ENCODE data around the gene WDR74. TPM values are rescaled to one million over a fixed set of nuclear protein-coding genes. Genes with fewer than 3 reads are reported as not detected.
A peak's percentile ranks its signal among the peaks of the same experiment; 100 is the strongest.

The WDR74 gene
- polyA plus RNA-seq, 2 of the 4 experiments (the other 2 are of a cell fraction), result 52.9 to 90.6 TPM

DNA sequence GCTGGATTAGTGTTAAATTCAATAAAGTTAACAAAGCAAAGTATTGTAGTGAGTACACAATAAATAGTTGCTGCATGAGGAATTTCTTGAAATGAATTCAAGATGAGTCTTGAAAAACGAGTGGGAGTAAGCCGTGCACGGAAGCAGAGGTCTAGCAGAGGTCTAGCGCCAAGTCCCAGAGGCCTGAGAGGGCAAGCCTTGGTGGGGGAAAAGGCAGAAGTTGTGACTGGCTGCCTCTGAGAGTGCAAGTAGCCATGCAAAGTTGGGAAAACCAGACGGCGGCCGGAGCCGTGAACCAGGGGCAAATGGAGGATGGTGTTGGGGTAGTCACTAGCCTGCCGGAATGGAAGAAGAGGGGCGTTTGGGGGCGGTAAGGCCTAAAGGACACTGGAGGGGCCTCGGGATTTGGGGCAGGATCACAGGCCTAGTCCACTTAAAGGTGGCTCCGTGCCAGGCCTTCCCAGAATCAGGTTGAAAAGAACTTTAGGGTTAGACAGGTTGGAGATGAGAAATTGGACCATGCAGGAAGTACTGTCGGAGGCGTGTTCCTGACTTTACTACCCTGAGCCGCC lies 40.9 kb upstream of the WDR74 start:
- TF ChIP-seq NPAS2 (CRISPR knock-in tag; IDR thresholded peaks at IDR 0.05; ENCODE audit: borderline replicate concordance) (no peak), RARB (CRISPR knock-in tag; IDR thresholded peaks at IDR 0.05) (no peak), HOXB5 (CRISPR knock-in tag; IDR thresholded peaks at IDR 0.05) (no peak), ZSCAN20 (CRISPR knock-in tag; IDR thresholded peaks at IDR 0.05) (no peak), POLR2AphosphoS2 (conservative IDR thresholded peaks at IDR 0.05; ENCODE audit: low read length) (no peak), CBX2 (IDR thresholded peaks at IDR 0.05; ENCODE audit: borderline replicate concordance, low read depth) (no peak), RNF2 (IDR thresholded peaks at IDR 0.05; ENCODE audit: borderline replicate concordance, low read depth) (no peak)
- TF ChIP-seq, protein P1, sequence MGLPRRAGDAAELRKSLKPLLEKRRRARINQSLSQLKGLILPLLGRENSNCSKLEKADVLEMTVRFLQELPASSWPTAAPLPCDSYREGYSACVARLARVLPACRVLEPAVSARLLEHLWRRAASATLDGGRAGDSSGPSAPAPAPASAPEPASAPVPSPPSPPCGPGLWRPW (IDR thresholded peaks at IDR 0.05), result no peak
- ChIA-PET CTCF (interaction anchor here (1.0 to 6.1 kb wide), 6 partner anchors 8 to 79 kb away, joined by 3 to 42 read pairs (median 7); no protein-coding TSS in a partner anchor), POLR2A (interaction anchor here (1.0 to 3.2 kb wide), 8 partner anchors 10 to 209 kb away, joined by 3 to 48 read pairs (median 8); partner anchors contain the start of genes UQCC3, WDR74 and ZBTB3)
- peaks cover 40% of the 10 kb centered on the region for H3K4me1 ChIP-seq
- FAIRE-seq (no peak), DNase-seq (ENCODE audit: low read depth in 1 of 2, low spot score in 1 of 2) (peak; percentile 37 to 38), ATAC-seq (peak; percentile 25 to 30)
- peak overlapping the region; percentile 89 for H3K4me3 ChIP-seq
- no peaks in the 10 kb centered on the region for H3K9me3 ChIP-seq
- H3K4me2 ChIP-seq, result peak overlapping the region; percentile 91
- WGBS (ENCODE audit: missing lambda C conversion rate), result 8% methylated on average over 16 of the region's 16 CpGs
- H3K27ac ChIP-seq, result peak overlapping the region; percentile 97 to 100

DNA sequence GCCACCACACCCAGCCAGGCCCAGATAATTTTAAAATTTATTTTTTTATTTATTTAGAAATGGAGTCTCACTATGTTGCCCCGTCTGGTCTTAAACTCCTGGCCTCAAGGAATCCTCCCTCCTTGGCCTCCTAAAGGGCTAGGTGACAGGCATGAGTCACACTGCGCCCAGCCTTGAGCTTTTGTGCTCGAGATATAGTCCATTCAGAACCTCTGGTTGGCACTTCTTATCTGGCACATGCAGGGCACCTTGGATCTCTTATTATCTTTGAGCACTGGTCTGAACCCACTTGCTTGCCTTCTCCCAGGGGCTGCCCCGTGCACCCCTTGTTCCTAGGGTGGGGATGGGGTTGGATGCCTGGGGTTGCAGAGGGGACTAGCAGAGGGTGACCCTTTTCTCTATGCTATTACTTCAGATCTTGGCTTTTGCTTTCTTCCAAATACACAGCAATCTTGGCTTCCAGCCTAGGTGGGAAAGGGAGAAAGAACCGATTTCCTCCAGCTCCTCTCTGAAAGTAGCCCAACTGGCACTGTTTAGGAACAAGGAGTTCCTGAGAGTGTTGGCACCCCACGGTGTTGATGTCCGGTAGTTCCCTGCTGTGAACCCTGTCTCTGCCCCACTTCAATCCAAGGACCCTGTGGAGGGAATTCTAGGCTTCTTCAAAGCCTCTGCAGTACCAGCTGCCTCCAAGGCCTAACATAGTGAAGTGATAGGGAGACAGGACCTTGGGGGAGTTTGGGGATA lies 40.0 kb upstream of the WDR74 start:
- H3K4me3 ChIP-seq, result no peak overlapping the region
- POLR2A ChIA-PET, result interaction anchor here (1.2 kb wide), 1 partner anchor 38 kb away, joined by 7 read pairs; no protein-coding TSS in a partner anchor

DNA sequence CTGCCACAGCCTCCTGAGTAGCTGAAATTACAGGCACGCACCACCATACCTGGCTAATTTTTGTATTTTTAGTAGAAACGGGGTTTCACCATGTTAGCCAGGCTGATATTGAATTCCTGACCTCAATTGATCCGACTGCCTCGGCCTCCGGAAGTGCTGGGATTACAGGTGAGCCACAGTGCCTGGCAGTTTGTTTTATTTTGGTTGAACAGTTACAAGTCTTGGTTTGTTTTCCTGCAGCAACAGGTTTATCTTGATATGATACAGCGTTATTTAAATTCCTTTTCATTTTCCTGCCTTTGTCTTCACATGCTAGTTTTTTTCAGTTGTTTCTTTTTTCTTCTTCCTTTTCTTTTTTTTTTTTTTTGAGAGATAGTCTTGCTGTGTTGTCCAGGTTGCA lies 37.3 kb upstream of the WDR74 start:
- WGBS (ENCODE audit: missing lambda C conversion rate), result 86% methylated on average over 6 of the region's 6 CpGs
- ChIA-PET CTCF (interaction anchor here (0.7 to 4.7 kb wide), 2 partner anchors 13 to 1455 kb away, joined by 4 to 49 read pairs; no protein-coding TSS in a partner anchor), POLR2A (no interaction called here)
- H3K4me3 ChIP-seq, result no peak overlapping the region
- no peaks in the 10 kb centered on the region for H3K9me3 ChIP-seq
- ATAC-seq (no peak), DNase-seq (ENCODE audit: low read depth in 1 of 2, low spot score in 1 of 2) (no peak), FAIRE-seq (no peak)
- H3K4me1 ChIP-seq, result peaks cover 14% of the 10 kb centered on the region
- H3K27ac ChIP-seq, result no peak overlapping the region
- H3K4me2 ChIP-seq, result no peak overlapping the region
- TF ChIP-seq GATA3 (IDR thresholded peaks at IDR 0.05; ENCODE audit: borderline replicate concordance) (no peak), POLR2A (IDR thresholded peaks at IDR 0.05; ENCODE audit: low read length) (no peak), NPAS2 (CRISPR knock-in tag; IDR thresholded peaks at IDR 0.05; ENCODE audit: borderline replicate concordance) (no peak), CBX2 (IDR thresholded peaks at IDR 0.05; ENCODE audit: borderline replicate concordance, low read depth) (no peak), ZSCAN20 (CRISPR knock-in tag; IDR thresholded peaks at IDR 0.05) (no peak), HOXA7 (CRISPR knock-in tag; IDR thresholded peaks at IDR 0.05) (no peak), NR3C1 (IDR thresholded peaks at IDR 0.05) (no peak)
- TF ChIP-seq, protein P2, sequence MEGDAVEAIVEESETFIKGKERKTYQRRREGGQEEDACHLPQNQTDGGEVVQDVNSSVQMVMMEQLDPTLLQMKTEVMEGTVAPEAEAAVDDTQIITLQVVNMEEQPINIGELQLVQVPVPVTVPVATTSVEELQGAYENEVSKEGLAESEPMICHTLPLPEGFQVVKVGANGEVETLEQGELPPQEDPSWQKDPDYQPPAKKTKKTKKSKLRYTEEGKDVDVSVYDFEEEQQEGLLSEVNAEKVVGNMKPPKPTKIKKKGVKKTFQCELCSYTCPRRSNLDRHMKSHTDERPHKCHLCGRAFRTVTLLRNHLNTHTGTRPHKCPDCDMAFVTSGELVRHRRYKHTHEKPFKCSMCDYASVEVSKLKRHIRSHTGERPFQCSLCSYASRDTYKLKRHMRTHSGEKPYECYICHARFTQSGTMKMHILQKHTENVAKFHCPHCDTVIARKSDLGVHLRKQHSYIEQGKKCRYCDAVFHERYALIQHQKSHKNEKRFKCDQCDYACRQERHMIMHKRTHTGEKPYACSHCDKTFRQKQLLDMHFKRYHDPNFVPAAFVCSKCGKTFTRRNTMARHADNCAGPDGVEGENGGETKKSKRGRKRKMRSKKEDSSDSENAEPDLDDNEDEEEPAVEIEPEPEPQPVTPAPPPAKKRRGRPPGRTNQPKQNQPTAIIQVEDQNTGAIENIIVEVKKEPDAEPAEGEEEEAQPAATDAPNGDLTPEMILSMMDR (IDR thresholded peaks at IDR 0.05), result no peak

More for the DNA sequence above, 40.0 kb upstream of the WDR74 start:
- Histone ChIP-seq H3K4me1 (peaks cover 31% of the 10 kb centered on the region), H3K27ac (peak overlapping the region; percentile 97 to 100), H3K4me2 (peak overlapping the region; percentile 91), H3K9me3 (no peaks in the 10 kb centered on the region)
- ATAC-seq (no peak), DNase-seq (ENCODE audit: low read depth in 1 of 2, low spot score in 1 of 2) (no peak), FAIRE-seq (no peak)
- CTCF ChIA-PET, result interaction anchor here (0.9 to 1.0 kb wide), 2 partner anchors 16 to 93 kb away, joined by 3 to 5 read pairs; no protein-coding TSS in a partner anchor
- WGBS (ENCODE audit: missing lambda C conversion rate), result 73% methylated on average over 7 of the region's 7 CpGs
- no peak for TF ChIP-seq POLR2AphosphoS2 (conservative IDR thresholded peaks at IDR 0.05; ENCODE audit: low read length)
- TF ChIP-seq RARB (CRISPR knock-in tag; IDR thresholded peaks at IDR 0.05), result no peak
- TF ChIP-seq HEYL (CRISPR knock-in tag; IDR thresholded peaks at IDR 0.05), result no peak
- no peak for TF ChIP-seq RCOR1 (IDR thresholded peaks at IDR 0.05; ENCODE audit: low read depth, low read length)
- no peak for TF ChIP-seq CEBPB (IDR thresholded peaks at IDR 0.05)
- no peak for TF ChIP-seq EP300 (IDR thresholded peaks at IDR 0.05)
- no peak for TF ChIP-seq ESRRA (IDR thresholded peaks at IDR 0.05; ENCODE audit: borderline replicate concordance, low read length)
- TF ChIP-seq FOXS1 (CRISPR knock-in tag; IDR thresholded peaks at IDR 0.05), result no peak
- no peak for TF ChIP-seq SMC3 (IDR thresholded peaks at IDR 0.05)
- no peak for TF ChIP-seq RNF2 (IDR thresholded peaks at IDR 0.05; ENCODE audit: borderline replicate concordance, low read depth)
- no peak for TF ChIP-seq RFX5 (IDR thresholded peaks at IDR 0.05)
- TF ChIP-seq, protein P3, sequence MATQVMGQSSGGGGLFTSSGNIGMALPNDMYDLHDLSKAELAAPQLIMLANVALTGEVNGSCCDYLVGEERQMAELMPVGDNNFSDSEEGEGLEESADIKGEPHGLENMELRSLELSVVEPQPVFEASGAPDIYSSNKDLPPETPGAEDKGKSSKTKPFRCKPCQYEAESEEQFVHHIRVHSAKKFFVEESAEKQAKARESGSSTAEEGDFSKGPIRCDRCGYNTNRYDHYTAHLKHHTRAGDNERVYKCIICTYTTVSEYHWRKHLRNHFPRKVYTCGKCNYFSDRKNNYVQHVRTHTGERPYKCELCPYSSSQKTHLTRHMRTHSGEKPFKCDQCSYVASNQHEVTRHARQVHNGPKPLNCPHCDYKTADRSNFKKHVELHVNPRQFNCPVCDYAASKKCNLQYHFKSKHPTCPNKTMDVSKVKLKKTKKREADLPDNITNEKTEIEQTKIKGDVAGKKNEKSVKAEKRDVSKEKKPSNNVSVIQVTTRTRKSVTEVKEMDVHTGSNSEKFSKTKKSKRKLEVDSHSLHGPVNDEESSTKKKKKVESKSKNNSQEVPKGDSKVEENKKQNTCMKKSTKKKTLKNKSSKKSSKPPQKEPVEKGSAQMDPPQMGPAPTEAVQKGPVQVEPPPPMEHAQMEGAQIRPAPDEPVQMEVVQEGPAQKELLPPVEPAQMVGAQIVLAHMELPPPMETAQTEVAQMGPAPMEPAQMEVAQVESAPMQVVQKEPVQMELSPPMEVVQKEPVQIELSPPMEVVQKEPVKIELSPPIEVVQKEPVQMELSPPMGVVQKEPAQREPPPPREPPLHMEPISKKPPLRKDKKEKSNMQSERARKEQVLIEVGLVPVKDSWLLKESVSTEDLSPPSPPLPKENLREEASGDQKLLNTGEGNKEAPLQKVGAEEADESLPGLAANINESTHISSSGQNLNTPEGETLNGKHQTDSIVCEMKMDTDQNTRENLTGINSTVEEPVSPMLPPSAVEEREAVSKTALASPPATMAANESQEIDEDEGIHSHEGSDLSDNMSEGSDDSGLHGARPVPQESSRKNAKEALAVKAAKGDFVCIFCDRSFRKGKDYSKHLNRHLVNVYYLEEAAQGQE (IDR thresholded peaks at IDR 0.05), result no peak
- no peak for TF ChIP-seq HOXB13 (CRISPR knock-in tag; IDR thresholded peaks at IDR 0.05; ENCODE audit: low read depth)
- no peak for TF ChIP-seq RAD21 (conservative IDR thresholded peaks at IDR 0.05 in 1 of 2, IDR thresholded peaks at IDR 0.05 in 1 of 2)
- no peak for TF ChIP-seq CBX2 (IDR thresholded peaks at IDR 0.05; ENCODE audit: borderline replicate concordance, low read depth)
- no peak for TF ChIP-seq HOXA7 (CRISPR knock-in tag; IDR thresholded peaks at IDR 0.05)
- no peak for TF ChIP-seq NR3C1 (IDR thresholded peaks at IDR 0.05)
- no peak for TF ChIP-seq JUN (IDR thresholded peaks at IDR 0.05)
